Thoracic aorta (tissue), 2 donors: ENCODE results near the gene SETBP1. TPM values are rescaled to one million over a fixed set of nuclear protein-coding genes. Genes with fewer than 3 reads are reported as not detected.

Experiments used
- ATAC-seq: fragments of 150-250 bp; one replicate; pipeline ENCODE4 v1.8.0; 2017; ENCODE audit warnings: low read depth; ENCODE audit not compliant: insufficient number of reproducible peaks, low FRiP score
- DNase-seq: peaks from one replicate; pipeline ENCODE4 v3.0.0-alpha.2; 2020; ENCODE audit warnings: low spot score
- H3K27ac ChIP-seq, 2 donors: fragments of 200-600 bp; sonication (generic); 1 replicate in 1 of 2; 2 replicates in 1 of 2; pipeline ENCODE4 v1.5.1; 2016; ENCODE audit warnings: mild to moderate bottlenecking in 2 of 2, moderate library complexity in 2 of 2
- H3K27me3 ChIP-seq: fragments of 200-600 bp; sonication (generic); replicated peaks from 2 replicates; pipeline ENCODE4 v1.6.0; 2016; ENCODE audit warnings: mild to moderate bottlenecking; ENCODE audit not compliant: insufficient read depth
- H3K36me3 ChIP-seq: fragments of 200-600 bp; sonication (generic); one replicate; pipeline ENCODE4 v1.5.1; 2016
- H3K4me1 ChIP-seq, 2 donors: fragments of 200-600 bp; sonication (generic); 1 replicate in 1 of 2; 2 replicates in 1 of 2; pipeline versions ENCODE4 v1.5.1 to v1.6.0; 2016; ENCODE audit warnings: low read depth in 2 of 2, mild to moderate bottlenecking in 1 of 2; ENCODE audit not compliant: control insufficient read depth in 1 of 2
- H3K4me3 ChIP-seq: fragments of 200-600 bp; sonication (generic); 2 replicates; pipeline ENCODE4 v1.5.1; 2016; ENCODE audit warnings: mild to moderate bottlenecking
- H3K9me3 ChIP-seq: fragments of 200-600 bp; sonication (generic); 2 replicates; pipeline ENCODE4 v1.5.1; 2016
- total RNA-seq, 2 donors: library from RNA; depleted of rRNA; stranded (reverse); fragments of >200 nt; gene quantifications; one replicate each; pipeline versions ENCODE4 v1.1.0 to v1.2.3, GENCODE V29; 2016
- TF ChIP-seq, protein P1 (sequence below): fragments of 200-600 bp; sonication (generic); IDR thresholded peaks from one replicate; pipeline ENCODE4 v1.5.1; 2019; ENCODE audit warnings: antibody characterized with exemption

Gene SETBP1
- total RNA-seq, 2 donors from 2014 or later: 39.3 to 50.2 TPM

DNA sequence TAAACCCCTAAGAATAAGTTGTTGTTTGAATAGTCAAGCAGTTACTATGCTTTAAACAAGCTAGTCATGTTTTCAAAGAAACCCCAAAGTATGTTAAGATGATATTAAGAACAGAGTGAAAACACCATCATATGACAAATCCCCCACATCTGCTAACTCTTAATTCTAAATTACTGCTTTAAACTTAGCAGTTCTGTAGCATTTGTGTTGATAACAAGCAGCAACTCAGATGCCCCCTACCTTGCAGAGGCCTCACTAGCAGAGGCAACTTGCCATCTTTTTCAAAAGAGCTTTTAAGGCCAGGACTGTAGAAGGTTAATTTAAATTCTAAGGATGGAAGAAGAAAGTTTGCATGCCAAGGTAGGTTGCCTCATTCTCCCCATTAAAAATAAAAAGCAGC is 376.2 kb downstream of the SETBP1 start:
- H3K4me1 ChIP-seq: no peaks in the 10 kb centered on the region

DNA sequence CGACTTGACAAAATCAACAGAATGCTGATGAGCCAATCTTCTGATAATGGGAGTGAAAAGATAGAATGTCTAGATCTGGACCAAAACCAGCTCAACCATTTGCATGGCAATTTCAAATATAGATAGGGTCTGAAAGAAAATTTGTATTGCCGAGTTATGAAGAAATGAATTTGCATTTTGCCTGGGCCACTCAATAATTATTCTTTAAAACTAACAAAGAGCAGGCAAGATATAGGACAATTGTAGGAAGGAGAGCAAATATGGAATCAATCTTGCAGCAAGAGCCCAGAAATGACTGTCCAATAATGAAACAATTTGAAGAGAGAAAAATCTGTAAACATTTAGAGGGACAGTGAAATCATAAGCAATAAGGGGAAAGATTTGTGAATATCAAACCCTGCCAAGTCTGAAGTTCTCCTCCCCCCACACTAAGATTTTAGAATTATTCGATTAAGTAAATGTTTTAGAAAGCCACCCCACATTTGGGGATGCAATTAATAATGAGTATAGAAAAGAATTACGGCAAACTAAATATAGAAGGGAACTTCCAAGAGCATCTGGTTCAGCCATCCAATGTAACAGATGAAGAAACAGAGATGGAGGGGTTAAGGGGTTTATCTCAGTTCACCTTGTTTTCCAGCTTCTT is 377.4 kb downstream of the SETBP1 start:
- TF ChIP-seq, protein P1, sequence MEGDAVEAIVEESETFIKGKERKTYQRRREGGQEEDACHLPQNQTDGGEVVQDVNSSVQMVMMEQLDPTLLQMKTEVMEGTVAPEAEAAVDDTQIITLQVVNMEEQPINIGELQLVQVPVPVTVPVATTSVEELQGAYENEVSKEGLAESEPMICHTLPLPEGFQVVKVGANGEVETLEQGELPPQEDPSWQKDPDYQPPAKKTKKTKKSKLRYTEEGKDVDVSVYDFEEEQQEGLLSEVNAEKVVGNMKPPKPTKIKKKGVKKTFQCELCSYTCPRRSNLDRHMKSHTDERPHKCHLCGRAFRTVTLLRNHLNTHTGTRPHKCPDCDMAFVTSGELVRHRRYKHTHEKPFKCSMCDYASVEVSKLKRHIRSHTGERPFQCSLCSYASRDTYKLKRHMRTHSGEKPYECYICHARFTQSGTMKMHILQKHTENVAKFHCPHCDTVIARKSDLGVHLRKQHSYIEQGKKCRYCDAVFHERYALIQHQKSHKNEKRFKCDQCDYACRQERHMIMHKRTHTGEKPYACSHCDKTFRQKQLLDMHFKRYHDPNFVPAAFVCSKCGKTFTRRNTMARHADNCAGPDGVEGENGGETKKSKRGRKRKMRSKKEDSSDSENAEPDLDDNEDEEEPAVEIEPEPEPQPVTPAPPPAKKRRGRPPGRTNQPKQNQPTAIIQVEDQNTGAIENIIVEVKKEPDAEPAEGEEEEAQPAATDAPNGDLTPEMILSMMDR: no peak
- H3K4me1 ChIP-seq: no peaks in the 10 kb centered on the region
- H3K9me3 ChIP-seq: no peaks in the 10 kb centered on the region
- H3K4me3 ChIP-seq: no peak overlapping the region
- no peak overlapping the region for H3K27ac ChIP-seq
- ATAC-seq (no peak), DNase-seq (no peak)
- no peaks in the 10 kb centered on the region for H3K27me3 ChIP-seq
- H3K36me3 ChIP-seq: no peaks in the 10 kb centered on the region

More for the DNA sequence above, 376.2 kb downstream of the SETBP1 start:
- no peak overlapping the region for H3K27ac ChIP-seq
- TF ChIP-seq, protein P1: no peak
- H3K36me3 ChIP-seq: no peaks in the 10 kb centered on the region
- no peaks in the 10 kb centered on the region for H3K9me3 ChIP-seq
- no peak overlapping the region for H3K4me3 ChIP-seq
- no peak for DNase-seq
- no peaks in the 10 kb centered on the region for H3K27me3 ChIP-seq
- ATAC-seq: no peak

DNA sequence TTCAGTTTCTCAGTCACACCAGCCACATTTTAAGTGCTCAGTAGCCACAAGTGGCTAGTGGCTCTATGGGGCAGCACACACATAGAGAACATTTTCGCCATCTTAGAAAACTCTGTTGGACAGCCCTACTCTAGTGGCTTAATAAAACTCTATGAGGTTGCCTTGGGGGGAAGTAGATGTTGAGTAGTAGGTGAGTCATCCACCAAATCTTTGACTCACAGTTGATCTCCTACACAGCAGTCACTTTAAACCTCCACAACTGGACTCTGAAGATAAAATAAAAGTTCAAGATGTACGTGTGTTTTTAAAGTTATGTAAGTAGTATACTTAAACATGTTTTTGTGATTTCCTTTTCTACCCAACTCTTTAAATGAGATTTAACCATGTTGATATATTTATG is 379.0 kb downstream of the SETBP1 start:
- no peaks in the 10 kb centered on the region for H3K4me1 ChIP-seq
- ATAC-seq (no peak), DNase-seq (no peak)
- H3K36me3 ChIP-seq: peaks cover 6% of the 10 kb centered on the region
- H3K9me3 ChIP-seq: no peaks in the 10 kb centered on the region
- TF ChIP-seq, protein P1: no peak
- no peak overlapping the region for H3K4me3 ChIP-seq
- H3K27ac ChIP-seq: no peak overlapping the region
- no peaks in the 10 kb centered on the region for H3K27me3 ChIP-seq

DNA sequence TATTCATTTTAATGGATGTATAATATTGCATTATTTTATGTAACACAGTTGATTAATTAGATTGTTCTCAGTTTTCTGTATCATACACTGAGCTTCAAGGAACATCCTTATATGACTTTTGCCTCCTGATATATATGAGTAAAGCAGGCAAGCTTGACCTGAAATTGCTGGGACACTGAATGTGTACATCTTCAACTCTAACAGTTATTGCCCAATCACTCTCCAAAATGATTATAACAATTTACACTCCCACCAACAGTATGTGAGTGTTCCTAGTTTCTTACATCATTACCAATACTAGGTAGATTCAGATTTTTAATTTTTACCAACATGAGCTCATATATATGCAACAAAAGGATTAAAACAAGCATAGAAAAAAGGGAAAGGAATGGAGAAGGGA is 379.4 kb downstream of the SETBP1 start:
- ATAC-seq (no peak), DNase-seq (no peak)
- TF ChIP-seq, protein P1: no peak
- Histone ChIP-seq H3K4me3 (no peak overlapping the region), H3K9me3 (no peaks in the 10 kb centered on the region), H3K36me3 (peaks cover 6% of the 10 kb centered on the region), H3K27ac (no peak overlapping the region), H3K4me1 (no peaks in the 10 kb centered on the region), H3K27me3 (no peaks in the 10 kb centered on the region)

DNA sequence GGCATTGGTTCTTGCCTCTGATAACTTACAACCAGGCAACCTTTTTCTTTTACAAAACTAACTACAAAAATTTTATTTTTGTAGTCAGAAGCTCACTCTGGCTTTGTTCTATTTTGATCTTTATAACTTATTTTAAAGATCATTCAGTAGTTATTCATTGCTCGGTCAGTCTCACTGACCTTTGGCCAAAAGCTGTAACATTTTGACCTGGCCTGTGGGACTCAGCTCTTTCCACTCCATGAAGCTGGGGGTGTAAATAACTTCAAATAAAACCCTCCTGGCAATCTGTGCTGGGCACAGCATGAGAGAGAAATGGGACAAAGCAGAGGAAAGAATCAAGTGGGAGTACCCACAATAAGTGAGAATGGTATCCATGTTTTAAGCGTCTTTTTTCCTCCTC is 380.7 kb downstream of the SETBP1 start:
- no peaks in the 10 kb centered on the region for H3K4me1 ChIP-seq
- no peak for ATAC-seq

More for the DNA sequence above, 380.7 kb downstream of the SETBP1 start:
- peaks cover 6% of the 10 kb centered on the region for H3K36me3 ChIP-seq
- TF ChIP-seq, protein P1: no peak
- H3K27me3 ChIP-seq: no peaks in the 10 kb centered on the region
- no peak for DNase-seq
- no peak overlapping the region for H3K27ac ChIP-seq
- H3K4me3 ChIP-seq: no peak overlapping the region
- no peaks in the 10 kb centered on the region for H3K9me3 ChIP-seq
